Activated T-cell treated with anti-CD3 and anti-CD28 coated beads, Interleukin-2, amount 50 U/mL, for 72 hours (primary cell): Measurements from ENCODE around the gene PDE12. TPM values are rescaled to one million over a fixed set of nuclear protein-coding genes. Genes with fewer than 3 reads are reported as not detected.
A peak's percentile ranks its signal among the peaks of the same experiment; 100 is the strongest.

Experiments used
- ATAC-seq, 2 donors: fragments of 150-1000 bp; cut with Tn5 transposase; replicated peaks in 1 of 2; 2 replicates each; pipeline ENCODE4 v1.10.0; 2021; ENCODE audit warnings: moderate library complexity in 2 of 2, mild to moderate bottlenecking in 1 of 2
- DNase-seq, 2 donors: peaks; one replicate each; pipeline ENCODE4 v3.0.0; 2021 to 2022; ENCODE audit warnings: mixed read lengths in 1 of 2
- H3K27ac Mint-ChIP-seq: one replicate; pipeline ENCODE4 v1.8.0; 2022; ENCODE audit warnings: mild to moderate bottlenecking, moderate library complexity, mixed read lengths
- H3K27me3 Mint-ChIP-seq: one replicate; pipeline ENCODE4 v1.8.0; 2022; ENCODE audit warnings: low read depth, mixed read lengths
- H3K36me3 Mint-ChIP-seq, 2 donors: one replicate each; pipeline ENCODE4 v1.8.0; 2022; ENCODE audit warnings: mixed read lengths in 2 of 2, mild to moderate bottlenecking in 1 of 2; ENCODE audit not compliant: insufficient read depth in 2 of 2
- H3K4me1 Mint-ChIP-seq: one replicate; pipeline ENCODE4 v1.8.0; 2022; ENCODE audit warnings: low read depth, mixed read lengths
- H3K4me3 Mint-ChIP-seq, 2 donors: one replicate each; pipeline ENCODE4 v1.8.0; 2022; ENCODE audit warnings: mild to moderate bottlenecking in 2 of 2, mixed read lengths in 2 of 2, moderate library complexity in 2 of 2
- H3K9me3 Mint-ChIP-seq, 2 donors: one replicate each; pipeline ENCODE4 v1.8.0; 2022; ENCODE audit warnings: mixed read lengths in 2 of 2
- total RNA-seq, 2 donors: library from RNA; stranded (reverse); gene quantifications; one replicate each; pipeline ENCODE4 v1.2.3, GENCODE V29; 2022

The PDE12 gene
- total RNA-seq, 2 donors from 2014 or later = 19.6 to 20.8 TPM

DNA sequence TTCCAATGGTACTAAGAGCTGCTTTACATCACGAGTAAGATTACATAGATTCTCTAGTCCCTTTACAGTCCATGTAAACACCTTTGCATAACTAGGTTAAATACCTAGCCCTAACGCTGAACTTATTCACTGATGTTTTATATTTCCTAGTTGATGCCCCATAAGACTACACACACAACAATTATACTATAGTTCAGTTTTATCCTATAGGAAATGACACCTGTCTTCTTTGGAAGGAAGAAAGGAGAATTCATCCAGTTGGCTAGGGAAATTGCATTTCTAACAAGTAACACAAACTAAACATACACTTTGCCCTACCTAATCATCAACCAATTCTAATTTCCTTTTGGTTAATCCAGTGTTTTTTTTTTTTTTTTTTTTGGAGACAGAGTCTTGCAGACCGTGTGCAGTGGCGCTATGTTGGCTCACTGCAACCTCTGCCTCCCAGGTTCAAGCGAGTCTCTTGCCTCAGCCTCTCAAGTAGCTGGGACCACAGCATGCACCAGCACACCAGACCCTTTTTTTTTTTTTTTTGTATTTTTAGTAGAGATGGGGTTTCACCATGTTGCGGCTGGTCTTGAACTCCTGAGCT, 13.9 kb downstream of the PDE12 start:
- H3K27ac Mint-ChIP-seq = peak overlapping the region; percentile 50
- H3K9me3 Mint-ChIP-seq = no peaks in the 10 kb centered on the region
- DNase-seq (no peak), ATAC-seq (no peak)
- peaks cover 3 to 18% of the 10 kb centered on the region in 2 donors for H3K36me3 Mint-ChIP-seq
- no peaks in the 10 kb centered on the region for H3K4me1 Mint-ChIP-seq
- no peak overlapping the region for H3K4me3 Mint-ChIP-seq
- H3K27me3 Mint-ChIP-seq = no peaks in the 10 kb centered on the region

DNA sequence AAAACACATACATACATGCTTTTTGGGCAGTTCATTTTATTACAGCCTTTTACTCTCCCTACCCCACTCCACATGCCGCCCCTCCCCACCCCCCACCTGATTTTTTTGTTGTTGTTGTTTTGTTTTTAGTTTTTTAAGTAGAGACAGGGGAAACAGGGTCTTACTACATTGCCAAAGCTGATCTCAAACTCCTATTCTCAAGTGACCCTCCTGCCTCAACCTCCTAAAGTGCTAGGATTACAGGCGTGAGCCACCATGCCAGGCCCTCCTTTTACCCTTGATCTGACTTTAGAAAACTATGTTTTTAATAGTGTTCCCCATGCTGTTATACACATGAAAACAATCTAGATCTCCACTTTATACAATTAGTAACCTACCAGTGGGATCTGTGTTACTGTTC, 14.8 kb downstream of the PDE12 start:
- H3K9me3 Mint-ChIP-seq = no peaks in the 10 kb centered on the region
- H3K27ac Mint-ChIP-seq = no peak overlapping the region
- no peak overlapping the region for H3K4me3 Mint-ChIP-seq
- ATAC-seq = no peak
- peaks cover 3 to 25% of the 10 kb centered on the region in 2 donors for H3K36me3 Mint-ChIP-seq
- peaks cover under 1% of the 10 kb centered on the region for H3K4me1 Mint-ChIP-seq
- H3K27me3 Mint-ChIP-seq = no peaks in the 10 kb centered on the region
- DNase-seq = no peak

DNA sequence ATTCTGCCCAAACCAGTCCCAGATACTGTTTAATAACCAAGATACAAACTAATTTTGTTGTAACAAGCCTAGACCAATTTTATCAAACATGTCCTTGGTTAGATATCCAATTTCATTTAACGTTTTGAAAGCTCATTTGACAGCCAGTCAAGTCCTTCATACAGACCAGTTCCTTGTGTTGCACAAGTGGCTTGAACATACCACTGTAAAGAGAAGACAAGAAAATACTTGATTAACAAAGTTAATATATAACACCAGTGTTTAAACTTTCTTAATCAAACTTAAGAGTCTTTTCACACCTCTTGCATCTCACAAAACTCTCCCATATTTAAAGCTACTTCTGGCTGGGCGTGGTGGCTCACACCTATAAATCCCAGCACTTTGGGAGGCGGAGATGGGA, 16.0 kb downstream of the PDE12 start:
- DNase-seq (no peak), ATAC-seq (no peak)
- no peak overlapping the region for H3K27ac Mint-ChIP-seq
- H3K27me3 Mint-ChIP-seq = no peaks in the 10 kb centered on the region
- peaks cover 3 to 34% of the 10 kb centered on the region in 2 donors for H3K36me3 Mint-ChIP-seq
- no peaks in the 10 kb centered on the region for H3K9me3 Mint-ChIP-seq
- no peak overlapping the region for H3K4me3 Mint-ChIP-seq
- peaks cover 12% of the 10 kb centered on the region for H3K4me1 Mint-ChIP-seq

DNA sequence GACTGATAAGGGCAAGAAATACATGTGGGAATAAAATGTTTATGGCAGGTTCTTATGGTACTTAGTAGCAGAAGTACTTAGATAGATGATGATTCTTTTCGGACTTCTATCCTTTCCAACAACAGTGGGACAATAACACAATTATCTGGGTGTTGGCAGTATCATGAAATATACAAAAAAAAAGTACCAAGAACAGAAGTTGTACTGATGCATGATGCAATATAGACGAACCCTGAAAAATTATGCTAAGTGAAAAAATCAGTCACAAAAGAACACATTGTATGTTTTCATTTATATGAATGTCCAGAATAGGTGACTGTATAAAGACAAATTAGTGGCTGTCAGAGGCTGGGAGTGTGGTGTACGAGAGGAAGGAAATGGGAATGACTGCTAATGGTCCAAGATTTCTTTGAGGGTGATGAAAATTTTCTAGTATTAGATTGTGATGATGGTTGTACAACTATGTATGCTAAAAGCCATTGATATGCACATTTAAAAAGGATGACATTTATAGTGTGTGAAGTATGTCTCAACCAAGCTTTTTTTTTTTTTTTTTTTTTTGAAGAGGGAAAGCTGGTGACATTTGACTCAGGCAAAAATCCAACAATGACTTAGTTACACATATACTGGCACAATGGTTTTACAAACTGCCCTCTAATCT, 20.0 kb downstream of the PDE12 start:
- H3K9me3 Mint-ChIP-seq = no peaks in the 10 kb centered on the region
- no peak for DNase-seq
- H3K27me3 Mint-ChIP-seq = no peaks in the 10 kb centered on the region
- no peak for ATAC-seq
- peaks cover 3 to 30% of the 10 kb centered on the region in 2 donors for H3K36me3 Mint-ChIP-seq
- H3K4me1 Mint-ChIP-seq = peaks cover 25% of the 10 kb centered on the region
- H3K27ac Mint-ChIP-seq = peak overlapping the region; percentile 78
- no peak overlapping the region for H3K4me3 Mint-ChIP-seq

DNA sequence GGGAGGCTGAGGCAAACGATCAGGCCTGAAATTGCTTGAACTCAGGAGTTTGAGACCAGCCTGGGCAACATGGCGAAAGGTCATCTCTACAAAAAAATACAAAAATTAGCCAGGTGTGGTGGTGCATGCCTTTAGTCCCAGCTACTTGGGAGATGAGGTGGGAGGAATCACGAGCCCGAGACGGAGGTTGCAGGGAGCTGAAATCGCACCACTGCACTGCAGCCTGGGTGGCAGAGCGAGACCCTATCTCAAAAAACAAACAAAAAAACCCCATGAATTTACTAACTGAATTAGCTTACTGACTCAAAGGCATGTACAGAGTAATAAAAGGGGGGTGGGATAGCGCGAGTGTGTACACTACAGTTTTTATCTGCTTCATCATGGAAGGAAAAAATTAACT, 21.7 kb downstream of the PDE12 start:
- Mint-ChIP-seq H3K4me1 (peaks cover 25% of the 10 kb centered on the region), H3K9me3 (no peaks in the 10 kb centered on the region), H3K36me3 (peaks cover 1 to 28% of the 10 kb centered on the region in 2 donors), H3K27me3 (no peaks in the 10 kb centered on the region), H3K27ac (peak overlapping the region; percentile 93), H3K4me3 (no peak overlapping the region)
- ATAC-seq (no peak), DNase-seq (no peak)

DNA sequence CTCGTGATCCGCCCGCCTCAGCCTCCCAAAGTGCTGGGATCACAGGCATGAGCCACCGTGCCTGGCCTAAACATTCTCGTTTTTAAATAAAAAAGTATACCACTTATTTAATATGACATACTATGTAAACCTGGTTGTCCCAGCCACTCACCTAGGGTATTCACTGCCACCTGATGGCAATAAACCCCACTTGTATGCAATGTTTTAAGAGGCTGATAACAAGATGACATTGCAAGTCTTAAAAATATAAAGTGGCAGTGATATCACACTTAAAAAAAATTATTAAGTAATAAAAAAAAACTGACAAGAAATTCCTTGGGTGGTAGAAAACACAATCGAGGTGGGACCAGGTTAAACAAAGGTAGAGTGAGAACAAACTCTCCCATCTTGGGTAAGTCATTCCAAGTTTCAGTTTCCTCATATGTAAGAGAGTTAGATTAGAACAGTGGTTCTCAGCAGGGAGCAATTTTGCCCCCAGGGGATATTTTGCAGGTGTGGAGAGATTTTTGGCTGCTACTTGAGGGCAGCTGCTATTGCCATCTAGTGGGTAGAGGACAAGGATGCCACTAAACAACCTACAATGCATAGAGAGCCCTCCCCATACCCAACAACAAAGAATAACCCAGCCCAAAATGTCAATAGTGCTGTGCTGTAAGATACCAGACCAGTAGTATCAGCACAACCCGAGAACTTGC, 26.5 kb downstream of the PDE12 start:
- no peaks in the 10 kb centered on the region for H3K9me3 Mint-ChIP-seq

DNA sequence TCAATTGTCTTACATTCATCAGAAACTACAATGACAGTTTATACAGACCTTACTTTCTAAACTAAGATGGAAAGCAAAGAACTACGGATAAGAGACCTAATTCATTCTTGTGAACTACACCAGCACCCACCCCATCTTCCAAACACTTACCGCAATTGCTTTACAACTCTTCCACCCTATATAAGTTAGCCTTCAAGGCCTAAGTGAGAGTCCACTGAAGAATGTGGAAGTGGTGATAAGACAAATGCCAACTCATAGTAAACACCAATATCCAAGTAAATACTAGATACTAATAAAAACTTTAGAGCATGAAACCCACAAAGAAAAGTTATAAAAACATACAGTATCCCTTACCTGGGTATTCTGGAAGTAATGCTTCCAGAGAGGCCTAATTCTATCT, 27.5 kb downstream of the PDE12 start:
- Mint-ChIP-seq H3K4me1 (peaks cover 37% of the 10 kb centered on the region), H3K4me3 (no peak overlapping the region), H3K36me3 (no peaks in the 10 kb centered on the region), H3K27ac (peak overlapping the region; percentile 24), H3K9me3 (no peaks in the 10 kb centered on the region), H3K27me3 (no peaks in the 10 kb centered on the region)
- no peak for DNase-seq
- no peak for ATAC-seq

More for the DNA sequence above, 26.5 kb downstream of the PDE12 start:
- Mint-ChIP-seq H3K27me3 (no peaks in the 10 kb centered on the region), H3K36me3 (no peaks in the 10 kb centered on the region), H3K27ac (no peak overlapping the region), H3K4me3 (no peak overlapping the region), H3K4me1 (peaks cover 32% of the 10 kb centered on the region)
- DNase-seq (no peak), ATAC-seq (no peak)

DNA sequence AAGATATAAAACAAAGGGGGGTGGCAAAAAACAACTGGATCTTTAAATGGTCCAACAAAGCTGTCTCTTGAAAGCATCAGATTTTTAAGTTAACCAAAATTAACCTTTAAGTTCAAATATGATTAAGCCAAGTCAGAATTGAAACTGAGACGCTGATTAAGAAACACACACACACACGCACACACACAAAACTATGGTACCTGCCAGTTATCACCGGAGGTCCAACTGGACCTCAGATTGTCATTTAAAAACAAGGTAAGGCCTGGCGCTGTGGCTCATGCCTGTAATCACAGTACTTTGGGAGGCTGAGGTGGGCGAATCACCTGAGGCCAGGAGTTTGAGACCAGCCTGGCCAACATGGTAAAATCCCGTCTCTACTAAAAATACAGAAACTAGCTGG, 30.7 kb downstream of the PDE12 start:
- H3K27ac Mint-ChIP-seq = peak overlapping the region; percentile 83
- peaks cover 1 to 9% of the 10 kb centered on the region in 2 donors for H3K36me3 Mint-ChIP-seq
- H3K9me3 Mint-ChIP-seq = no peaks in the 10 kb centered on the region
- ATAC-seq = peak; percentile 47 to 62
- peaks cover 35% of the 10 kb centered on the region for H3K4me1 Mint-ChIP-seq
- peak; percentile 20 to 22 for DNase-seq
- peak overlapping the region in 1 of 2 donors; percentile 34 for H3K4me3 Mint-ChIP-seq
- H3K27me3 Mint-ChIP-seq = no peaks in the 10 kb centered on the region

DNA sequence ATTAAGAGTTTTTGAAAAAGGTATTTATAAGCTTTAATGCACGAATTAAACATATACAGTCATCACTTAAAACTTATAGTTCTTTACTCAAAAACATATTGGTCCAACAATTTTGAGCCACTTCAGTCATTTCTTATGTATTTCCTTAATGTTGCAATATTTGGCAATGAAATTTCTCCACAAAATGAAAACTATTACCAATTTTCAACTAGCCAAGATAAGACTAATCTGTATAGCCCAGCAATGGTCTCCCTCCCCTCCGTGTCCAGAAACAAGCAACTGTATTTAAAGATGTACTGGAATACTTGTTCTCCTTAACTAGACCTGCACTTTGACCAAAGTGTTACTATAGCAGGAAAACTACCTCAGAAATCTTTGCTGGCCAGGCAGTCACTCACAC, 31.8 kb downstream of the PDE12 start:
- ATAC-seq (no peak), DNase-seq (no peak)
- Mint-ChIP-seq H3K36me3 (peaks cover 1 to 10% of the 10 kb centered on the region in 2 donors), H3K9me3 (no peaks in the 10 kb centered on the region), H3K27me3 (no peaks in the 10 kb centered on the region), H3K4me1 (peaks cover 40% of the 10 kb centered on the region), H3K4me3 (no peak overlapping the region), H3K27ac (peak overlapping the region; percentile 30)

DNA sequence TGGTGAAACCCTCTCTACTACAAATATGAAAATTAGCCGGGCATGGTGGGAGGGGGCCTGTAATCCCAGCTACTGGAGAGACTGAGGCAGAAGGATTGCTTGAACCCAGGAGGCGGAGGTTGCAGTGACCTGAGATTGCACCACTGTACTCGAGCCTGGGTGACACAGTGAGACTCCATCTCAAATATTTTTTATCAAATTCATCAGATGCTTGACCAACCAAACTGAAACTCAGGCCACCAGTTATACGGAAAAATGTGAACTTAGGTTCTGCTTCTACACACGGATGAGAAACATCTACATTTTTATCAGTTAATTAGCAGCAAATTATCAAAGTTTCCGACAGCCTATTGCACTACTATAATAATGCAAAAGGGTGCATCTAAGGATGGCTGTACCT, 36.2 kb downstream of the PDE12 start:
- Mint-ChIP-seq H3K4me1 (peaks cover 43% of the 10 kb centered on the region), H3K27ac (no peak overlapping the region), H3K9me3 (no peaks in the 10 kb centered on the region), H3K4me3 (no peak overlapping the region), H3K27me3 (no peaks in the 10 kb centered on the region), H3K36me3 (peaks cover 3 to 15% of the 10 kb centered on the region in 2 donors)
- DNase-seq (no peak), ATAC-seq (no peak)

DNA sequence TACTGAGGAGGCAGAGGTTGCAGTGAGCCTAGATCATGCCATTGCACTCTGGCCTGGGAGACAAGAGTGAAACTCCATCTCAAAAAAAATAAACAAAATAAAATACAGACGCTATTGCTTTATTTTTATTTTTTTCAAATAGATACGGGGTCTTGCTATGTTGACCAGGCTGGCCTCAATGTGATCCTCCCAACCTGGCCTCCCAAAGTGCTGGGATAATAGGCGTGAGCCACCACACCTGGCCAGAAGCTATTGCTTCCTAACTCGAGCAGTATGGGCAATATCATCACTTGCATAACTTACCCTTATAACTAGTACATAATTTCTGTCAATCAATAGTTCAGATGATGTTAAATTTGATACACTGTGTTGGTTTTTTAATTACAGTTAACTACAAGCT, 38.1 kb downstream of the PDE12 start:
- H3K4me3 Mint-ChIP-seq = peak overlapping the region; percentile 96 to 97
- DNase-seq = no peak
- H3K9me3 Mint-ChIP-seq = no peaks in the 10 kb centered on the region
- H3K36me3 Mint-ChIP-seq = peaks cover 6 to 18% of the 10 kb centered on the region in 2 donors
- peaks cover 45% of the 10 kb centered on the region for H3K4me1 Mint-ChIP-seq
- peak overlapping the region; percentile 99 for H3K27ac Mint-ChIP-seq
- H3K27me3 Mint-ChIP-seq = no peaks in the 10 kb centered on the region
- no peak for ATAC-seq

DNA sequence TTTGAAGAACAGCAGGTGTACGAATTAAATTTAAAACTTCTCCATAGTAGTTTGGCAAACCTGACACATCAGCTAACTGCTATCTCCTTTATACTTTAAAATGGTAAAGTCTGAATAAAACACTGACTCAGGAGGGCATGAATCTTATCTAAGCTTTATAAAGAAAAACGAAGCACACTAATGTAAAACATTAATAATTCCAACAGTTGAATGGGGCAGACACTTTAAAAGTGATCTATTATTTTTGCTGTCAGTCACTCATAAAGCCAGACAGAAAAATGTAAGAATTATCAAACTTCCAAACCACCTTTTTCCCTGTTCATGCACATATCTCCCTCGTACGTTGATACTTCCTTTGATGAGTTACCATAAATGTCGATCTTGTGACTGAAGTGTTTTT, 38.5 kb downstream of the PDE12 start:
- no peak for ATAC-seq
- no peak for DNase-seq
- H3K36me3 Mint-ChIP-seq = peaks cover 6 to 16% of the 10 kb centered on the region in 2 donors
- no peaks in the 10 kb centered on the region for H3K9me3 Mint-ChIP-seq
- peak overlapping the region; percentile 96 to 97 for H3K4me3 Mint-ChIP-seq
- H3K27ac Mint-ChIP-seq = peak overlapping the region; percentile 99
- no peaks in the 10 kb centered on the region for H3K27me3 Mint-ChIP-seq
- H3K4me1 Mint-ChIP-seq = peaks cover 49% of the 10 kb centered on the region

DNA sequence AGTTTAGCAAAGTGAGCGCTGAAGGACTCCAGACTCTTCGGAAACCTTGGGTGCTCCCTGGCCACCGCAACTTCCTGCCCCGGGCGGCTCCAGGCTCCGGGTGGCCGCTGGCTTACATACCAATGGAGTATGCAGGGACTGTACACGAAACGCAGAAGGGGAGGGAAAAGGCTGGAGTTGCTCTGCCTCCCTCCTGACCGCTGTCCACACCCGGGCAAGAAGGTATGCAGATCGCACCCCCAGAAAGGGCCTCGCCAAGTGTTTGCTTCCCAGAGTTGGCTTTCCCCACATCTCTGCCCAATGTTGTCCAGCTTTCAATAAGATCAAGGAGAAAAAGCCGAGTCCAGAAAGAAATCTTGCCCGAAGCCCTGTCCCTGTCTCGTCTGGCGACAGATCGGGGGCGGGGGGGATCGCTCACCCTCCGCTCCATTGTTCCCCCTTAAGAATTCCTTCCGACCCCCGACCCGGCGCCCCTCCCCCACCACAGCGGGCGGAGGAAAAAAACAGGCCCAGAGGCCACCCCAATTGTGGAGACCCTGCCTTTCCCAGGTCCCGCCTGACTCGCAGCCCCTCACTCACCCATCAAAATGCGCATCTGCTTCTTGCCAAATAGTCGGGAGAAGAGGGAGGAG, 40.5 kb downstream of the PDE12 start:
- H3K4me1 Mint-ChIP-seq = peaks cover 52% of the 10 kb centered on the region
- DNase-seq = peak; percentile 69 to 71
- H3K27me3 Mint-ChIP-seq = no peaks in the 10 kb centered on the region
- ATAC-seq = peak in 1 of 2 donors; percentile 14
- H3K9me3 Mint-ChIP-seq = no peaks in the 10 kb centered on the region
- H3K36me3 Mint-ChIP-seq = peaks cover 6 to 14% of the 10 kb centered on the region in 2 donors
- H3K27ac Mint-ChIP-seq = peak overlapping the region; percentile 99
- peak overlapping the region; percentile 96 to 97 for H3K4me3 Mint-ChIP-seq
